HFFc6 (cell line): ENCODE results near the gene LDHB. TPM values are rescaled to one million over a fixed set of nuclear protein-coding genes. Genes with fewer than 3 reads are reported as not detected.

Experiments
- DNase-seq: peaks from one replicate; pipeline ENCODE4 v3.0.0-alpha.2; 2018
- H3K27ac Mint-ChIP-seq: 2 replicates; pipeline ENCODE4 v1.8.0; 2020; ENCODE audit warnings: mild to moderate bottlenecking, mixed read lengths
- H3K27me3 Mint-ChIP-seq: 2 replicates; pipeline ENCODE4 v1.8.0; 2021; ENCODE audit warnings: mild to moderate bottlenecking, moderate library complexity, mixed read lengths; ENCODE audit not compliant: insufficient read depth
- H3K36me3 Mint-ChIP-seq: 2 replicates; pipeline ENCODE4 v1.8.0; 2021; ENCODE audit warnings: low read depth, mixed read lengths
- H3K4me1 Mint-ChIP-seq: 2 replicates; pipeline ENCODE4 v1.8.0; 2020; ENCODE audit warnings: low read depth, mixed read lengths
- H3K4me3 Mint-ChIP-seq: 2 replicates; pipeline ENCODE4 v1.8.0; 2020; ENCODE audit warnings: mild to moderate bottlenecking, moderate library complexity, mixed read lengths
- H3K9me3 Mint-ChIP-seq: 2 replicates; pipeline ENCODE4 v1.8.0; 2020; ENCODE audit warnings: mild to moderate bottlenecking, mixed read lengths
- total RNA-seq, 6 experiments: library from RNA; stranded (reverse); fragmentation: NEBNext Ultra II Directional; extraction: Animal tissue kit (Norgen Biotek cat#: 25700); gene quantifications; 2 replicates in 1 of 6; 3 replicates in 5 of 6; pipeline ENCODE4 v1.2.3, GENCODE V29; 2021
- TF ChIP-seq, protein P1 (sequence below): fragments of 200-600 bp; sonication (generic); IDR thresholded peaks from 2 replicates; pipeline ENCODE4 v1.5.0; 2021; ENCODE audit warnings: antibody characterized with exemption, mild to moderate bottlenecking

LDHB gene
- total RNA-seq, 6 experiments from 2014 or later = 635 to 852 (median 715) TPM

DNA sequence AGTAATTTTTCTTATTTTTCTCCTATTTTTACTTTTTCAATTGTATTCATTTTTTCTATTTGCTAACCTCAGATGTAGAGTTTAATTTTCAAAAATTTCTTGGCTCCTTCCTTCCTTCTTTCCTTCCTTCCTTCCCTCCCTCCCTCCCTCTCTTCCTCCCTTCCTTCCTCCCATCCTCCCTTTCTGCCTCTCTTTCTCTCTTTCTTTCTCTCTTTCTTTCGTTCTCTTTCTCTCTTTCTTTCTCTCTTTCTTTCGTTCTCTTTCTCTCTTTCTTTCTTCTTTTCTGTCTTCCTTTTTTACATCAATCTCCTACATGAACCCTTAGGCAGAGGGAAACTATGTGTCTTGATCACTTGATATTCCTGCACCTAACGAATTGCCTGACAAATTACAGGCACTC, 40.6 kb downstream of the LDHB start:
- Mint-ChIP-seq H3K27me3 (no peaks in the 10 kb centered on the region; the same call in 1 of the 2 replicates), H3K9me3 (no peaks in the 10 kb centered on the region), H3K27ac (no peak overlapping the region), H3K4me1 (no peaks in the 10 kb centered on the region), H3K4me3 (no peak overlapping the region), H3K36me3 (no peaks in the 10 kb centered on the region)
- TF ChIP-seq, protein P1, sequence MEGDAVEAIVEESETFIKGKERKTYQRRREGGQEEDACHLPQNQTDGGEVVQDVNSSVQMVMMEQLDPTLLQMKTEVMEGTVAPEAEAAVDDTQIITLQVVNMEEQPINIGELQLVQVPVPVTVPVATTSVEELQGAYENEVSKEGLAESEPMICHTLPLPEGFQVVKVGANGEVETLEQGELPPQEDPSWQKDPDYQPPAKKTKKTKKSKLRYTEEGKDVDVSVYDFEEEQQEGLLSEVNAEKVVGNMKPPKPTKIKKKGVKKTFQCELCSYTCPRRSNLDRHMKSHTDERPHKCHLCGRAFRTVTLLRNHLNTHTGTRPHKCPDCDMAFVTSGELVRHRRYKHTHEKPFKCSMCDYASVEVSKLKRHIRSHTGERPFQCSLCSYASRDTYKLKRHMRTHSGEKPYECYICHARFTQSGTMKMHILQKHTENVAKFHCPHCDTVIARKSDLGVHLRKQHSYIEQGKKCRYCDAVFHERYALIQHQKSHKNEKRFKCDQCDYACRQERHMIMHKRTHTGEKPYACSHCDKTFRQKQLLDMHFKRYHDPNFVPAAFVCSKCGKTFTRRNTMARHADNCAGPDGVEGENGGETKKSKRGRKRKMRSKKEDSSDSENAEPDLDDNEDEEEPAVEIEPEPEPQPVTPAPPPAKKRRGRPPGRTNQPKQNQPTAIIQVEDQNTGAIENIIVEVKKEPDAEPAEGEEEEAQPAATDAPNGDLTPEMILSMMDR = no peak
- no peak for DNase-seq

DNA sequence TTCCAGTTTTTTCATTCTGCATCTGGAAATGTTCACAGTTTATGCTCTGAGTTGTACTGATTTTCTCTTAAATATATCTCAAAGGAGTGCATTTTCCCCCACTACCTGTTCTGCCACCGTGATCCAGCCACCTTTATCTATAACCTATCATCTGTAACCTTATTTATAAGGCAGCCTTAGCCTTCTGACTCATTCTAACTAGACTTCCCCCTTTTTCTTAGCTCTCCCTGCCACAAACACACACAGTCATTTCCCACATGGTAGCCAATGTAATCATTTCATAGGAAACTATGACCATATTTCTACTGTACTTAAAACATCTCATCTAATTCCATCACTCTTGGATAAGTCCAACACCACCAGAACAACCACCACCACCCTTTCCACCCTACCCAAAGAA, 42.2 kb downstream of the LDHB start:
- Mint-ChIP-seq H3K27ac (no peak overlapping the region), H3K36me3 (no peaks in the 10 kb centered on the region), H3K27me3 (no peaks in the 10 kb centered on the region; the same call in 1 of the 2 replicates), H3K4me1 (no peaks in the 10 kb centered on the region), H3K4me3 (no peak overlapping the region), H3K9me3 (no peaks in the 10 kb centered on the region)
- TF ChIP-seq, protein P1 = no peak
- no peak for DNase-seq

DNA sequence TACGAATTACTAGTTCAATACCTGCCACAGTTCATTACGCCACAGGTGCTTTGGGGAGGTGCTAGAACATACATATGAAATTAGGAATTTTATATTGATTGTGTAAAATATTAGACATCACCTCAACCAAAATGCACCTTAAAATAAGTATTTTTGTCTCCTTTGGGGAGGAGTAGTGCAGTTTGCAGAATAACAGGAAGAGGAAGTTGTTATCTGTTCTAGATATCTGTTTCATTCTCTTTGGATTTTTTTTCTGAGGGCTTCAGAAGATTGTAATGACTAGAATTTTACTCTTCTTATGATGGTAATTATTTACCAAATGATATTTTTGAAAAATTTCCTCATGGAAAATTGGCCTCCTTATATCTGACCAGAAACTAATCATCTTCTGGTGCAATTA, 43.1 kb downstream of the LDHB start:
- Mint-ChIP-seq H3K27me3 (no peaks in the 10 kb centered on the region; the same call in 1 of the 2 replicates), H3K4me1 (no peaks in the 10 kb centered on the region), H3K36me3 (no peaks in the 10 kb centered on the region), H3K4me3 (no peak overlapping the region), H3K27ac (no peak overlapping the region), H3K9me3 (no peaks in the 10 kb centered on the region)
- DNase-seq = no peak
- TF ChIP-seq, protein P1 = no peak

DNA sequence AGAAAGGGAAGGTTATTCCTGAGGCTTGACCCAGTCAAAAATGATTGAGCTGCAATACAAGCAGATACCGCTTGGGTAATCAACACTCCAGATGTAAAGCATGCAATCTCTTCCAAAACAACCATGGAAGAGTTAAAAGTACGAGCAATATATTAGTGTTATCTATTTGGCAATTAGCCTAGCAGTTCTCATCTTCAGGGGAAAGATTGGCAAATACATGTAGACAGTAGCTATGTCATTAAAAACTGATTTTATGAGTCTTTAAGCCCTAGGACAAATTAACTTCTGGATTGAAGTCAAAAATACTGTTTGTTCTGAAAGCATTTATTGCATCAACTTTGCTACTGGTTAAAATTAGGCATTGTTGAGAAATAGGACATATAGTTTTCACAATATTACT, 43.7 kb downstream of the LDHB start:
- no peaks in the 10 kb centered on the region for H3K9me3 Mint-ChIP-seq
- no peaks in the 10 kb centered on the region for H3K36me3 Mint-ChIP-seq
- no peak for DNase-seq
- H3K4me3 Mint-ChIP-seq = no peak overlapping the region
- H3K27me3 Mint-ChIP-seq = no peaks in the 10 kb centered on the region; the same call in 1 of the 2 replicates
- H3K4me1 Mint-ChIP-seq = no peaks in the 10 kb centered on the region
- no peak overlapping the region for H3K27ac Mint-ChIP-seq
- TF ChIP-seq, protein P1 = peak; percentile 55

DNA sequence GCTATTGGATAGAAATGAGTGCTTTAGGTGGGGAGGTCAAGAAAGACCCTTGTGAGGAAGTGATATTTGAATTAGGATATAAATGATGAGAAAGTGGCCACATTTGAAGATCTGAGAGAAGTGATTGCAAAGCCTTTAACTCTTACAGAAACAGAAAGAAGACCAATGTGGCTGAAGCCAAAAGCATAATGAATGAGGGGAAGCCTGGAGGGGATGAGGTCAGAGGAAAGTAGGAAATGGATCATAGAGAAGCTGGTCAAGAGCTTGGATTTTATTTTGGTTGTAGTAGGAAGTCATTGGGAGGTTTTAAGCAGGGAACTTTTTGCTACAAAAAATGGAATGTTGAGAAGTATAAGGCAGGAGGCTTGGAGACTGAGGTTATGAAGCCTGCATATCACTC, 49.4 kb downstream of the LDHB start:
- H3K4me1 Mint-ChIP-seq = no peaks in the 10 kb centered on the region
- H3K9me3 Mint-ChIP-seq = no peaks in the 10 kb centered on the region
- H3K27me3 Mint-ChIP-seq = no peaks in the 10 kb centered on the region
- H3K36me3 Mint-ChIP-seq = no peaks in the 10 kb centered on the region
- no peak overlapping the region for H3K27ac Mint-ChIP-seq
- no peak for DNase-seq
- TF ChIP-seq, protein P1 = no peak
- no peak overlapping the region for H3K4me3 Mint-ChIP-seq

DNA sequence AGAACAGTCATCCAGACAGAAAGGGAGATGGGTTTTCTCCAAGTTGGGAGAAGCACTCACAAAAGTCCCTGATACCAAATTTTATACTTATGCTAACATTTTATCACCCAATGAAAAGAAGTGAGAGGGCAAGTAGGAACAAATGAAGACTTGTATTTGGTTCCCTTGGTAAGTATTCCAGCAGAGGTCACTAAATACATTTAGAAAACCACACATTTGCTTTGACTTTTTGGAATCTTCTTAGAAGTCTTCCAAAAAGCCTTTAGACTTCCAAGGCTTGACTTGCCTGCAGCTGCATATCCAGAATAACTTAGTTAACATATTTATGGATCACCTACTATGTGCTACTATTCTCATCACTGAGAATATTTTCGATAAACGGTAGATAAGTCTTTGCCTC, 49.9 kb downstream of the LDHB start:
- TF ChIP-seq, protein P1 = peak; percentile 53; the same call in 1 of the 2 replicates
- Mint-ChIP-seq H3K9me3 (no peaks in the 10 kb centered on the region), H3K4me1 (no peaks in the 10 kb centered on the region), H3K27me3 (no peaks in the 10 kb centered on the region), H3K4me3 (no peak overlapping the region), H3K27ac (no peak overlapping the region), H3K36me3 (no peaks in the 10 kb centered on the region)
- DNase-seq = peak; percentile 1
